Activated T-cell treated with anti-CD3 and anti-CD28 coated beads for 4 hours (primary cell): Measurements from ENCODE around the gene AK2.

ENCODE experiments used
- DNase-seq: peaks from one replicate; pipeline ENCODE4 v3.0.0-alpha.2; 2020

AK2 gene

DNA sequence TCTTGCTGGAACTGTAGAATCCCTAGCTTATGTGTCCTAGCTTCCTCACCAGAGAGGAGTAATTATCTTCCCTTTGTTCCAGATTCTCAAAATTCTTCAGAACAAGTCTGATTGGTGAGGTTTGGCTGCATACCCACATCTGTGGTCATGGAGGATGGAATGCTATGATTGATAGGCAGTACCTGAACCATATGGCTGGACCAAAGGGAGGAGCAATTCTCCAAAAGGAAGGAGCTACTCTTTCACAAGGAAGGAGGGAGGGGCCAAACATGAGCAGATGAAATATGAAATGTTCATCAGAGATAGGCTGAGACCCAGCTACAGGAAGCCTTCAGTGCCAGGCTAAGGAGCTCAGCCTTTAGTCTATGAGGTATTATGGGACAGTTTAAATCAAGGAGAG, 67.1 kb downstream of the AK2 start:
- DNase-seq, result no peak

DNA sequence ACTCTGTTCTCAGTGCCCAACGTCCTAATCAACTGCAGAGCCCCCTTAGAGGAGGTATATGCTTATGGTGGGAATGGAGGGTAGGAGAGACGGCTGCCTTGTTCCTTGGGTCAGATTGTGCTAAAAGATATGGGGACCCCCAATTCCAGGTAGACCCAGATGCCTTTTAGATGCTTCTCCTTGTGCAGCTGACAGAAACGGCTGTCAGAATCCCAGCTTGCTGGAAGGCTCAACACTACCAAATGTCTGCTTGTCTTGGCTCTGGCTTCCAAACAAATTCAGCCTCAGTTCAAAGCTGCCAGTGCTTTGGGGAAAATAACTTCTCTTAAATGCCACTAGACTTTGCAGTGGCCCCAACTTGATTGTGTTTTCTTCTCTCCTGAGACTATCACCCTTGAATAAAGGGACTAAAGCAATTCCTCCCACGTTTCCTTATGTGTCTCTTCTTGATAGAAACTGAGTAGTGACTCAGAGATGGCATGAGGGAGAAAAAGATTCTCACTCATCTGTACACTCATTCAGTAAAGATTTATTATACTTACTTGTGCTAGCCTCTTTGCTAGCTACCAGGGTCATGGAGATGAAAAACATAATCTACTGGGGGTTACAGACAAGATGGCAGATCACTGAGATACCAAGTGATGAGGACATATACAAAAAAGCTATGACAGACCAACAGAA, 68.7 kb downstream of the AK2 start:
- DNase-seq, result no peak

DNA sequence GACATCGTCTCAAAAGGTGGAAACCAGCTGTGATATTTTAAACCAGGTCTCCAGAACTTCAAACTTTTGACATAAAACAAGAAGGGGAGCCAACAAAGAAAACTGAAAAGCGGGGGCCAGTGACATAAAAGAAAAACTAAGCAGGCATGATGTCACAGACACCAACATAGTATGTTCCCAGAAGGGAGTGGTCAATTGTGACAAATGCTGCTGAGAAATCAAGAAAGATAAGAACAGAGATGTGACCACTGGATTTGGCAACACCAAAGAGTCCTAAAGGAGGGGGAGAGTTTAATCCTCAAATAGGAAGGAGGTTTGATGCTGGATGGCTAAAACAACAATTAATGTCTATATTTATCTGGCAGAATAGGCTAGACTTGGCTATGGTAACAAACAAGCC, 69.8 kb downstream of the AK2 start:
- DNase-seq, result no peak

DNA sequence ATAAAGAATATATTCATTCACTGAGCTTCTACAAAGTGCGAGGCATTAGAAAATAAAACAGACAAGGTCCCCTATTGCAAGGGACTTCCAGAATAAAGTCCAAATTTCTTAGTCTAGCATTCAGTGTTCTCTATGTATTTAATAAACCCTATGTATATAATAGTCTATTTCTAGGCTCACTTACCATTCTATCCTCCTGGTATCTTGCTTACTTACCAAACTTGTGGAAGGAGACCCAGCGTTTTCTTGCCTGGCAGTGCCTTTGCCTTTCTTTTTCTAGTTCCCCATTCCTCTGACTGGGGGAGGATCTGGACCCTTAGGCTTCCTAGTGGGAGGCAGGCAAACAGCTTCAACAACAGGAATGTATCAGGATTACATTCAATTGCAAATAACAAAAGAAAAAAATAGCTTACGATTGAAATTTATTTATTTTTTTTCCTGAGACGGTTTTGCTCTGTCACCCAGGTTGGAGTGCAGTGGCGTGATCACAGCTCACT, 71.4 kb downstream of the AK2 start:
- DNase-seq, result no peak

DNA sequence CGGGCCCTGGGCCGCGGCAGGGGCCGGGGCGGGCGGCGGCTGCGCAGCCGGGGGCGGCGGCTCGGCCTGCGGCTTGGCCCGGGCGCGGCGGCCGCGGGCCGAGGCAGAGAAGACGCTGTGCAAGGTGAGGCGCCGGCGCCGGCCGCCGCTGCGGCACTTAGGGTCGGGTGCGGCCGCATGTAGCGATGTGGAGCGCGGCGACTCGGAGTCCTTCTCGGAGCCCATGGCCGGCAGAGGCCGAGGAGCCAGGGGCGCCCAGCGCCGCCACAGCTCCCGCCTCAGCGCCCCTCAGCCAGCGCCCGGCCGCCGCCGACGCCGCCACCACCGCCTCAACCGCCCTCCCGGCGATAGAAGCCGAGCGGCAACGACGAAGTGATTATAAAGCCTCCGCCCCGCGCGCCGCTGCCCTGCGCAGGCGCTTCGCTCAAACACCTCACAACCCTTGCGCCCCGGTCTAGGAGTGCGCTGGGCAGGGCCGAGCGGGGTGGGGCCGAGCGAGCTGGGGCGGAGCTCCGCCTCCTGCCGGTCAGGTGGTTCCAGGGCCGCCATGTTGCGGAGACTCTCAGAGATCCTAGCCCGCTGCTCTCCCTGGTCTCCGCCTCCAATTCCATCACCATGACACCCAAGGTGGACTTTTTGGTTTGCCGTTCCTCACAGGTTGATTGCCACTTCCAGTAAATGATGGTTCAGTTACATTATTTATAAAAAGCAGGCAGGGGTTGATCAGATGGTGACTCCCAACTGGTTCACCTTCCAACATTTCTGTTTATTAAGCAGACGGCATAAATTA, 72.0 kb downstream of the AK2 start, which contains the start of gene RNF19B:
Gene RNF19B (minus strand): TSS at position 349 of the 790 bp plus-strand sequence. CDS start 124 bp downstream, at position 225.
- DNase-seq, result peak; percentile 89

DNA sequence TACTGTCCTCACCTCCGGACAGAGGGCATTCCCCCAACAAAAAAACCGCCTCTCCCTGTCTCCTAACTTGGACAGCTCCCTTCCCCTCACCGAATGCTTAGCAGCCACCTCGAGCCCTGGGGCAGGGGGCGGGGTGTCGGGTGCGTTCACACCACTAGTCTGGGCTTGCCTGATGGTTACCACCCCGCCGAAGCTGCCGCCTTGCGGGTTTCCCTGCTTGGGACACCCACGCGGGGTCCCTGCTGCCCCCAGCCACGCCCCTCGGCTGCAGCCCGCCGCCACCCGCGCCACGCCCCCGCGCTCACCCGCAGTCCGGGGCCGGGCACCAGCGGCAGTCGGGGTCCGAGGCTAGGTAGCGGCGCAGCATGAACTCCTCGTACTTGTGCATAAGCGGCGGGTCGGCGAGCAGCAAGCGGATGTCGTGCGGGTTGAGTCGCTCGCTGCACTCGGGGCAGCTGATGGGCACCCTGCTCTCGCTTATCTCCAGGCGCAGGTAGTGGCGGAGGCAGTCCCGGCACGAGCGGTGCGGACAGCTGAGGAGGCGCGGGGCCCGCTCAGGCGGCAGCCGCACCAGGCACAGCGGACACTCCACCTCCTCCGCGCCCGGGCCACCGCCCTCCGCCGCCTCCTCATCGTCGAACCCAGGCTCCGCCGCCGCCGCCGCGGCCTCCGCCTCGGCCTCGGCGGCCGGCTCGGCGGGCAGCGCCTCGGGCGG, 72.8 kb downstream of the AK2 start:
- DNase-seq, result peak; percentile 38

DNA sequence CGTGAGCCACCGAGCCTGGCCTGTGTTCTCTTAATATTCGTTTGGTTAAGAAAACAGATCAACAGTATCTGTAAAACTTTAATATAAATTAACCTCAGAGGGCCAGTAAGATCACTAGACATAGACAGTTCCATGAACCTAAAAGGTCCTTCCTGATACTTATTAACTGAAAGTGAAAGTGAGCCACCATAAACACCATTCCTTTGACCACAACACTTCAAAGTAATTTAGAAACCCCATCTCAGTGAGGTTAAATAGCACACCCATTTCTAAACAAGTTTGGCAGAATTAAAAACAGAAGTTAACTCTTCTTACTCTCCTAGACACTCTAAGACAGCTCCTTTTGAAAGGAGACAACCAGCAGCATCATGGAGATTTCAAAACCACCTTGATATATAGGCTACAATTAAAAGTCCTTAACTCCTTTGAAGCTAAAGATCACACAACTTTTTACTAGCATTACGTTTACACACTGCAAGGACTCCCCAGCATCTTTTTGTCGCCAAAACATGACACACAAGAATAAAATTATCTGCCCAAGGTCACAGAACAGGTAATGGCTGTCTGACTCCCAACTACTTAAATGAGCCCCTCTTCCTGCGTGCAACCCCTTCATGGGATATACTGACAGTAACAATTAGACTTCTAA, 74.3 kb downstream of the AK2 start:
- no peak for DNase-seq

DNA sequence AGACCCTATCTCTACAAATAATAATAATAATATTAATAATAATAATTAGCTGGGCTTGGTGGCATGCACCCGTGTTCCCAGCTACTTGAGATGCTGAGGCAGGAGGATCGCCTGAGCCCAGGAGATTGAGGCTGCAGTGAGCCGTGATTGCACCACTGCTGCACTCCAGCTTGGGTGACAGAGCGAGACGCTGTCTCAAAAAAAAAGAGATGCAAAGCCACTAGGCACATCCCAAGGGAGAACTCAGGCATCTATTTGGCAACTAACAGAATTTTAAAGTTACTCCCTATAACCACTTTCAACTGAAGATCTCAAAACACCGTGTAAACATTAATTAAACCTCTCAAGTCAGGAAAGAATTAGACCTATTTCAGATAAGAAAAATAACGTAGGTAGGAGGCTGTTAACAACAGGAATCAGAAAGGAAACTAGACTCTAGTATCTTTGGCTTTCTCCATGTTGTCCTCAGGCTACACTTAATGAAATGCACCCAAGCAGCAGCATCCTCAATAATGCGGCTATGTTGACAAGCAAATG, 75.8 kb downstream of the AK2 start:
- no peak for DNase-seq

DNA sequence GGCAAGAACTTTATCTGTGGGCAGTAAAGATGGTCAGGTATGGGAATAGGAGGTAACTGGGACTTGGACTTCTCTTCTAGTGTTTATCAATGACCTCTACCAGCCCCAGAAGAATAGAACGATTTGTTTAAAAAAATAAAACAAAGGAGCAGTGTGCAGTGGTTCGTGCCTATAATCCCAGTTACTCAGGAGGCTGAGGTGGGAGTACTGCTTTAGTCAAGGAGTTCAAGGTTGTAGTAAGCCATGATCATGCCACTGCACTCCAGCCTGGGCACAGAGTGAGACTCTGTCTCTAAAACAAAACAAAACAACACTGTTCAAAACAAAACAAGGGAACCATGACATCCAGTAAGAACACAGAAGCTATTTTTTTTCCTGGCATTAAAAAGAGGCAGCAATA, 76.3 kb downstream of the AK2 start:
- no peak for DNase-seq

DNA sequence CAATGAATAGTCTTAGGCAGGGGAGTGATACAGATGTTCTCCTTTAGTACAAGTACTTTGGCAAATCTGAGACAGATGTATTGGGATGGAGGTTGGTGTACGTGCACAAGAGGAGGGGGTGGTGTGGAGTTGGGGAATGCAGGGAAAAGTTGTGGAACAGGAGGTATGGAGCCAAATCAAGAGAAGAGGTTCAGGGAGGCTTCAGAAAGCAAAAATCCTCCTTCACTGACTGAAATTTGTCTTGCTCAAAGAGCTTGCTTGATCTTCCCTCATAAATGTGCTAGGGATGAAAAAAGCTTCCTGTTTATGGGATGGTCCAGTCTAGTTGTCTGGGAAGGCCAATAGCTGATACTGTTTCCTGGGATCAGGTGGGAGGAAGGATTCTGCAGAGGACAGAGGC, 77.9 kb downstream of the AK2 start:
- no peak for DNase-seq
